ENCODE results near the gene BRD8.

Gene BRD8

DNA sequence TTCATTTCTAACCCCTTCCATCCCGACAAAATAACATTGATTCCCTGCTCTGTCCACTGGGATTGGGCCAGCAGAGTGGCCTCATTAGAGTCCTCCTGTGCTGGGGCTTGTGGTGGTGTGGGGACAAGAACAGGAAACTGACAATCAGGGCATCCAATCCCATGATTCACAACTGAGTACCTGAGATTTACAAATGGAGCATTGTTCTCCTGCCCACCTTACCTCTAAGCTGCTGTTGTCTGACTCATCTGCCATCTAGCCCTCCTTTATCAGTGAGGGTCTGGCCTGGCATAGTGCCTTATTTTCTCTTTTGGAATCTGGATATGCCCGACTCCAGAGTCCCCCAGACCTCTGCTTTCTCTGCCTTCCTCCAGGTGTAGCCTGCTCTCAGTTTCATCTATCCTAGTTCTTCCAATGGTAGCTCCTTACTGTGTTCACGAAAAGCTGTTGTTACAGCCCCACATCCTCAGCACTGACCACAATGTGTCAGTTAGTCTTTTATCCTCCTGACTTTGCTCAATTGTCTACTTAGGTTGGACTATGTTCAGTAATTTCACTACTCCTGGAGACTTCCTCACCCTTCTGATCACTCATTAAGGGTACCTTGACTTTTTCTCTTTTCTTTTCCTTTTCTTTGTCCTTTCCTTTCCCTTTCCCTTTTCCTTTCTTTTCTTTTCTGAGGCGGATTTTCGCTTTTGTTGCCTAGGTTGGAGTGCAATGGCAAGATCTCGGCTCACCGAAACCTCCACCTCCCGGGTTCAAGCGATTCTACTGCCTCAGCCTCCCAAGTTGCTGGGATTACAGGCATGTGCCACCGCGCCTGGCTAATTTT is 81.2 kb downstream of the BRD8 start:
- DNase-seq (ENCODE audit: low read depth): no peak

DNA sequence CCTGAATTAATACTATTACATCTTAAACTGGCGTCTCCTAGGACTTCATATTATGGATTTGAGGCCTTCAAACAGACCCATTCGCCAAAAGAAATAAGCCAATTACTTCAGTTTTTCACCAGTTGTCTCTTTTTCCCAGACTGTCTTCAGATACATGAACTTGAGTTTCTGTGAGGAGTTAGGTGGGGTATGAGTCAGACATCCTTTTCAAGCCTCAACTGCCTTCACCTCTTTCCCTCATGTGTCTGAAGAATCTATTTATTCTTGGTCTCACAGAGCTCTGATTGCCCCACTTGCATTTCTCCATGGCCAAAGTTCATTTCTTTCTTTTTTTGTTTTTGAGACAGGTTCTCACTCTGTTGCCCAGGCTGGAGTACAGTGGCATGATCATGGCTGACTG is 82.1 kb downstream of the BRD8 start:
- no peak for DNase-seq (ENCODE audit: low read depth)

DNA sequence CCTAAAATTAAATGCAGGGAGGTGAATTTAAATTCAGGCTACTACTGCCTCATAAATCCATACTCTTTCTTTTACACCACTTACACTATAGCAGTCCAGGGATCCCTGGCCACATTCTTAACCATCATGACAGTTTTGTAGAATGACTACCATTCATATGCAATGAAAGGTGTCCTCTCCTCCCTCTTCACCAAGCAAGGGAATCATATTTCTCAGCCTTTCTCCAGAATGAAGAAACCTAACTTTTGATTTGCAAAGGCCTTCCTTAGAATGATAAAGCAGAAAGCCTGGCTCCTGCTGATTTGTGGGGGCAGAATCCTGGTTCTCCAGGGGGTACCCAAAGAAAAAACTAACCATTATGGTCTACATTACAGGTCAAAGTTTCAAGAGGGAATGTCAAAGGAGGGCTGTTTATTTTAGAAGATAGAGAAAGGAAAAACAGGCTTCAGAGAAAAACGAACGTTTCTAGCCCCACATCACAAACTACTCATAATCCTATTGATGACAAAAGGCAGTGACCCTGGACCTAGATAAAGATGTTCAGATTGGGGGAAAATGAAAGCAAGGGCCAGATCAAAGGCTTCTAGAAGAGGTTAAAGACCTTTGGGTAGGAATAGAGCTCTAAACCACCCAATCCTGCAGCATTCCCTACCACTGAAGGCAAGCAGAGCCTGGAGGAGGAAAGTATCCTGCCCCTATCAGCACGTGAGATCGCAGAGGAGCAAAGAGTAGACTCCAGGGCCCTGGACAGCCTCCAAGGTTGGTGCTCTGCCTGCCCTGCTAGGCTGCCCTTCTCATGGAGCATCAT is 83.1 kb downstream of the BRD8 start:
- DNase-seq (ENCODE audit: low read depth): no peak

DNA sequence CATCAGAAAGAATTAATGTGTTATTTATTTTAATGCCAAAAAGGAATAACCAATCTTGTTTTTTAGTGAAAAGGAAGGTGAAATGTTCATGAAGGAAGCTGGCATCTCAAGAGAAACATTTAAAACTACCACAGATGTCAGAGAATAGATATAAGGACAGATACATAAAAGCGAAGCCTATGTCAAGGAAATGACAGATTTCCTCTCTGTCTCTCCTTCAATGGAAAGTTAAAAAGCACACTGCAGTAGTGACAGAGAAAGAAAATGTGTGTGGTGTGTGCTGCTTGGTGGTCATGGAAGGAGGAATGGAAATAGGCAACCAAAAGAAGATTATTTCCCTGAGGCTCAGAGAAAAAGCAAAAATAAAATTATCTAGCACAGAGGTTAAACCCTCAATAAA is 85.4 kb downstream of the BRD8 start:
- no peak for DNase-seq (ENCODE audit: low read depth)

DNA sequence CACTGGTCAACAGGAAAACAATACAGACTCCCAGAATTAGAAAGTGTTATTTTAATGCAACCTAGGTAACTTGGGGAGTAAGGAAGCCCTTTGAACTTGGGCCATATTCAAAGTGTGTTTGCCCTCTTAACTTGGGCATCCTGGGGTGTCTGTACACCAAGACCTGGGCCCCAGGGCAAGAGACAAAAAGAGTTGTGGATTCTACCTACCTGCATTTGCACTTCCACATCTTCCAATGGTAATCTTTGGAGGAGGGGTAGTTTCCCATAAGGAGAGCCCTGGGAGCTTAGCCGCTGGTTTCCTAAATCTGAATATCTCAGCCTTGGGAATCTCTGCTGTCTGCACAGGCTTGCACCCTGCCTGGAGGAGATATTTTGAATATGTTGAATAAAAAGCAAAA is 86.1 kb downstream of the BRD8 start:
- no peak for DNase-seq (ENCODE audit: low read depth)

DNA sequence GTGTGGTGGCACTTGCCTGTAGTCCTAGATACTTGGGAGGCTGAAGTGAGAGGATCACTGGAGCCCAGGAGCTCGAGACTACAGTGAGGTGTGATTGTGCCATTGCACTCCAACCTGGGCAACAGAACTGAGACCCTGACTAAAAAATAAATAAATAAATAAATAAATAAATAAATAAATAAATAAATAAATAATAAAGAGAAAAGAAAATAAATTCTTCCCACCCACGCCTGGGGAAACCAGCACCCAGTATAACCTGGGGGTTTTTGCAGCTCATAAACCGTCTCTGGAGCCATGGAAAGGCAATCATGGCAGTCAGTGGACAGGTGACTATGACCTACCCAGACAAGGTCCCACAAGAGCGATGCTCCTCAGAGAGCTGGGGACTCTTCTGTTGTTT is 86.7 kb downstream of the BRD8 start:
- DNase-seq (ENCODE audit: low read depth): no peak
